RPMI8226 (cell line): ENCODE measurements around the gene RNF26.
"Not testable (repeated sequence)": the region's sequence is repeated elsewhere in the genome, so short reads cannot be mapped to it uniquely, and the experiment has no call there.

Experiments used
- DNase-seq: peaks from one replicate; pipeline ENCODE4 v3.0.0-alpha.2; 2015

The RNF26 gene

GRCh38 chr11:119371778-119372182 is 37.5 kb downstream of the RNF26 start:
- DNase-seq = peak; percentile 34

- no peak for DNase-seq
These were observed 38.1 kb downstream of the RNF26 start for GRCh38 chr11:119372260-119373058.

GRCh38 chr11:119373059-119373920 is 39.0 kb downstream of the RNF26 start:
- DNase-seq = no peak

GRCh38 chr11:119373921-119374631 is 39.7 kb downstream of the RNF26 start:
- DNase-seq = peak; percentile 38

- no peak for DNase-seq
These were observed 40.5 kb downstream of the RNF26 start for GRCh38 chr11:119374632-119375336.

GRCh38 chr11:119375337-119376196 is 41.2 kb downstream of the RNF26 start:
- DNase-seq = no peak

GRCh38 chr11:119376197-119376847 is 42.0 kb downstream of the RNF26 start:
- no peak for DNase-seq

- DNase-seq = no peak
These were observed 43.0 kb downstream of the RNF26 start for GRCh38 chr11:119377112-119377901.

- DNase-seq = no peak
These were observed 43.8 kb downstream of the RNF26 start for GRCh38 chr11:119377961-119378667.

- DNase-seq = no peak
These were observed 44.6 kb downstream of the RNF26 start for GRCh38 chr11:119378851-119379465.

GRCh38 chr11:119380160-119380826 is 46.0 kb downstream of the RNF26 start:
- DNase-seq = no peak

- no peak for DNase-seq
These were observed 46.5 kb downstream of the RNF26 start for GRCh38 chr11:119380827-119381180.

GRCh38 chr11:119381181-119381988 is 47.1 kb downstream of the RNF26 start, which contains the start of gene USP2:
Gene USP2, minus strand, starts transcription at chr11:119381690. Its CDS starts 8,210 bp downstream, at chr11:119373480.
- peak; percentile 93 for DNase-seq

- DNase-seq = no peak
These were observed 47.8 kb downstream of the RNF26 start for GRCh38 chr11:119382101-119382500.

- not testable (repeated sequence) for DNase-seq
These were observed 48.2 kb downstream of the RNF26 start for GRCh38 chr11:119382513-119382912.

- no peak for DNase-seq
These were observed 50.0 kb downstream of the RNF26 start for GRCh38 chr11:119384332-119384731.
